Neuron (in vitro differentiated cells): ENCODE data around the gene PGAP3.

ENCODE experiments used
- H2AFZ ChIP-seq: one replicate; pipeline ENCODE4 v1.6.1; 2013; ENCODE audit warnings: low read depth, mild to moderate bottlenecking, inconsistent platforms, low read length, moderate library complexity
- H3K27me3 ChIP-seq: one replicate; pipeline ENCODE4 v1.6.1; 2013; ENCODE audit warnings: low read length; ENCODE audit not compliant: insufficient read depth
- H3K36me3 ChIP-seq: one replicate; pipeline ENCODE4 v1.6.1; 2013; ENCODE audit warnings: low read length; ENCODE audit not compliant: insufficient read depth
- H3K4me1 ChIP-seq: one replicate; pipeline ENCODE4 v1.6.1; 2013; ENCODE audit warnings: low read length; ENCODE audit not compliant: insufficient read depth
- H3K4me3 ChIP-seq: 2 replicates; pipeline ENCODE4 v1.5.1; 2013; ENCODE audit warnings: mild to moderate bottlenecking, low read length, moderate library complexity
- H3K9me3 ChIP-seq: one replicate; pipeline ENCODE4 v1.6.1; 2013; ENCODE audit warnings: low read length

Gene PGAP3

GRCh38 chr17:39635614-39636176, 52.2 kb downstream of the PGAP3 start:
- no peaks in the 10 kb centered on the region for H3K9me3 ChIP-seq
- no peak overlapping the region for H3K4me3 ChIP-seq
- H3K4me1 ChIP-seq, result peaks cover 36% of the 10 kb centered on the region
- no peaks in the 10 kb centered on the region for H3K36me3 ChIP-seq
- H3K27me3 ChIP-seq, result peaks cover 15% of the 10 kb centered on the region
- H2AFZ ChIP-seq, result no peak overlapping the region

DNA sequence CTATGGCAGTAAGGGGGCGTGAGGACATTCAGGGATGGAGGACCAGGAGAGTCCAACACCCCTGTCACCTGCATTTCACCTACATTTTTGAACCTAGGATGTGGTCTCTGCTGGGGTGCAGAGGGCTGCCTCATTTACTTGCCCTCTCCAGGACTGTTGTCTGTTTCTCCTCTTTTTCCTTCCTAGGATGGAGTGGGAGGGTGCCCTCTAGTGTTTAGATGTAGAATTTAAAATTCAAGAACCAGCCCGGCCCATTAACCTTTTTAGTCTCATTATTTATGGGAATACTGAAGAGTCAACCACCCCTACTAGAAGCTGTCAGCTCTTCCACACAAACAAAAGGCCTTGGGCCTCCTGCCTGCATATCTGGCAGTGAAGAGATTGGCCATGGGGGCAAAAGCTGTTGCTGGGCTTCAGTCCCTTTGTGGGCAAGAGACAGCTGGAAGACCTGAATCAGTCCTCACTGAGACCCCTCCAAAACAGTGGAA, 53.4 kb downstream of the PGAP3 start:
- peaks cover 24% of the 10 kb centered on the region for H3K4me1 ChIP-seq
- no peak overlapping the region for H3K4me3 ChIP-seq
- no peak overlapping the region for H2AFZ ChIP-seq
- no peaks in the 10 kb centered on the region for H3K9me3 ChIP-seq
- no peaks in the 10 kb centered on the region for H3K36me3 ChIP-seq
- H3K27me3 ChIP-seq, result peaks cover 25% of the 10 kb centered on the region

DNA sequence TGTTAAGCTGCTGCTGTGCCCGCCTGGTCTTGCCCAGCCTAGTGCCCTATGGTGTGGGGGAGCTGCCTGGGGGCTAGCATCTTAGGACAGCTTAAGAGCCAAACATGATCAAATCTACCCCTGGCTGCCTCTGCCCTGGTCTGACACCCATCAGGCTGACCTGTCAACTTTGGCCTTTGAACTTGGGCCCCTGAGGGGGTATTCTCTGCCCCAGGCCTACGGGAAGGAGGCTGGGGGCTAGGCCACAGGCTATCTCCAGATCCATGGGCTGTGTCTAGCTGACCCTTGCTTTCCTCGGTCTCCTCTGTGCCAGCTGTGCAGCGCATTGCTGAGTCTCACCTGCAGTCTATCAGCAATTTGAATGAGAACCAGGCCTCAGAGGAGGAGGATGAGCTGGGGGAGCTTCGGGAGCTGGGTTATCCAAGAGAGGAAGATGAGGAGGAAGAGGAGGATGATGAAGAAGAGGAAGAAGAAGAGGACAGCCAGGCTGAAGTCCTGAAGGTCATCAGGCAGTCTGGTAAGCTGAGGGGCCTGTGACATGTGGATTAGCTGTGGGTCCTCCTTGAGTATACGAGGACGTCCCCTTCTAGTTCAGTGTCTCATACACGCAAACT, 54.2 kb downstream of the PGAP3 start:
- peaks cover 18% of the 10 kb centered on the region for H3K4me1 ChIP-seq
- H3K4me3 ChIP-seq, result no peak overlapping the region
- no peaks in the 10 kb centered on the region for H3K36me3 ChIP-seq

DNA sequence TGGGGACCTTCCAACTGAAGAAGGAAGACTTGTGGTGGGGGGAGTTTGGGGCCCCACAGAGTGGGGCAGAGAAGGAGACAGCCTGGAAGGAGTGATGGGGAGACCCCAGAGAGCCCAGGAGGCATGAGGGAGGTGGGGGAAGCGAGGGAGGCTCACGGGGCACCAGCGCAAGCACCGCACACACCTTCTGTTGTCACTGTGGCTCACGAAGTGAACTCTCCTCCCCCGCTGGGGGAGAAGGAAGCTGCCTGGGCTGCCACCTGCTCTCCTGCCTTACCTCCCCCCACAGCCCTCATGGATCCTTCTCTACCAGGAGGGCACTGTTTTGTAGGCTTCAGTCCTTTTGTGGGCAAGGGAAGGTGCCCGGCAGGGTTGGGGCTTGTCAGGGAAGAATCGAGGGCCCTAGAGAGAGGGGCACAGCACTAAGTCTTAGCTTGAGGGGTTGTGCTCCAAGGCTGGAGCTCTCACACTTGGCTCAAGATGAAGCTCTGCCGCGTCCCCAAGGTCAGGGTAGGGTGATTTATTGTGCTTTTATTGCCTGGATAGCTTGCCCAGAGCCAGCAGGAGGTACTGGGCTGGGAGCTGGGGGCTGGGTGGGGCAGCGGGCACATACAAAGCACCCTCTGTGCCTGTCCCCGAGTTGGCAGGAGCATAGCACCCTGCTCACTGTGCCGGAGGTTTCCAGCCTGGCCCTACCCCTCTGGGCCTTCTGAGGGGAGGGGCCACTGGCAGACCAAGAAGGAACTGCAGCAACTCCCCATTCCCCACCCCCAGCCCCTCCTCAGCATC, 55.5 kb downstream of the PGAP3 start:
- H3K36me3 ChIP-seq, result no peaks in the 10 kb centered on the region
- no peak overlapping the region for H2AFZ ChIP-seq
- peaks cover 45% of the 10 kb centered on the region for H3K27me3 ChIP-seq
- peaks cover 9% of the 10 kb centered on the region for H3K4me1 ChIP-seq
- H3K4me3 ChIP-seq, result no peak overlapping the region
- no peaks in the 10 kb centered on the region for H3K9me3 ChIP-seq

More for the DNA sequence above, 54.2 kb downstream of the PGAP3 start:
- no peak overlapping the region for H2AFZ ChIP-seq
- no peaks in the 10 kb centered on the region for H3K9me3 ChIP-seq
- peaks cover 33% of the 10 kb centered on the region for H3K27me3 ChIP-seq

GRCh38 chr17:39631403-39631802, 56.5 kb downstream of the PGAP3 start:
- H2AFZ ChIP-seq, result no peak overlapping the region
- no peaks in the 10 kb centered on the region for H3K9me3 ChIP-seq
- peaks cover 51% of the 10 kb centered on the region for H3K27me3 ChIP-seq
- H3K4me1 ChIP-seq, result peaks cover 14% of the 10 kb centered on the region
- H3K4me3 ChIP-seq, result no peak overlapping the region
- no peaks in the 10 kb centered on the region for H3K36me3 ChIP-seq

DNA sequence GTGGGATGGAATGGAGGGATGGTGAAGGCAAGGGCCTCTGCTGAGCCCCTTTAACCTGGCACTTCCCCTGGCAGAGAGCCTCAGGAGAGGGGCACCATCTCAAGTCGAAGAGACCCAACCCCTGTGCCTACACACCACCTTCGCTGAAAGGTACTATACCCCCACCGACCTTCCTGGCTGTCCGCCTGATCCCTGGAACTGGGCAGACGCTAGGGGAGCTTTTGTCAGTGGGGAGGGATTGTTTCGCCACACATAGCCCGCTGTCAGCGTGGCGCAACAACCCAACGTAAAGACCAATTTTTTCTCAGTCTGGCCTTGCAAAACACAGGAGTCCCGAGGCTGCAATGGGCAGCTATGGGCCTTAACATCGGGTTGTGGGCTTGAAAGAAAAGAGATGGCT, 58.0 kb downstream of the PGAP3 start:
- Histone ChIP-seq H3K9me3 (no peaks in the 10 kb centered on the region), H3K36me3 (no peaks in the 10 kb centered on the region), H3K4me3 (no peak overlapping the region), H3K27me3 (peaks cover 66% of the 10 kb centered on the region), H2AFZ (no peak overlapping the region), H3K4me1 (peaks cover 14% of the 10 kb centered on the region)

DNA sequence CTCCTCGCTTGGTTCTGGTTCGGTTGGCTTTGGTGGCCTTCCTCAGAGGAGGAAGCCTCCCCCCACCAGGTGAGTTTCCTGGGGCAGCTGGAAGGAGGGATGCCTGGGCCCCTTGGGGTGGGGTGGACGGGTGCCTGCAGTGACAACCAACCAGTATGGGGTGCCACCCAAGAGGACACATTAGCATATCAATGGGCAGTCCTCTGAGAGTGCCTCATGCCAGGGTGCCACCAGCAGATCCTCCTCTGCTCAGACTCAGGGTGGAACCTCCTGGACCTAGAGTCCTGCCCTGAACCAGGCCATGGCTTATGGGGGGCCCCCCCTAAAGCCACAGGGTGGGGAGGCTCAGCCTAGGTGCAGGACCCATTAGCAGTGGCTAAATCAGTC, 58.4 kb downstream of the PGAP3 start:
- Histone ChIP-seq H3K27me3 (peaks cover 70% of the 10 kb centered on the region), H3K4me1 (peaks cover 14% of the 10 kb centered on the region), H3K4me3 (no peak overlapping the region), H2AFZ (no peak overlapping the region), H3K36me3 (no peaks in the 10 kb centered on the region), H3K9me3 (no peaks in the 10 kb centered on the region)

DNA sequence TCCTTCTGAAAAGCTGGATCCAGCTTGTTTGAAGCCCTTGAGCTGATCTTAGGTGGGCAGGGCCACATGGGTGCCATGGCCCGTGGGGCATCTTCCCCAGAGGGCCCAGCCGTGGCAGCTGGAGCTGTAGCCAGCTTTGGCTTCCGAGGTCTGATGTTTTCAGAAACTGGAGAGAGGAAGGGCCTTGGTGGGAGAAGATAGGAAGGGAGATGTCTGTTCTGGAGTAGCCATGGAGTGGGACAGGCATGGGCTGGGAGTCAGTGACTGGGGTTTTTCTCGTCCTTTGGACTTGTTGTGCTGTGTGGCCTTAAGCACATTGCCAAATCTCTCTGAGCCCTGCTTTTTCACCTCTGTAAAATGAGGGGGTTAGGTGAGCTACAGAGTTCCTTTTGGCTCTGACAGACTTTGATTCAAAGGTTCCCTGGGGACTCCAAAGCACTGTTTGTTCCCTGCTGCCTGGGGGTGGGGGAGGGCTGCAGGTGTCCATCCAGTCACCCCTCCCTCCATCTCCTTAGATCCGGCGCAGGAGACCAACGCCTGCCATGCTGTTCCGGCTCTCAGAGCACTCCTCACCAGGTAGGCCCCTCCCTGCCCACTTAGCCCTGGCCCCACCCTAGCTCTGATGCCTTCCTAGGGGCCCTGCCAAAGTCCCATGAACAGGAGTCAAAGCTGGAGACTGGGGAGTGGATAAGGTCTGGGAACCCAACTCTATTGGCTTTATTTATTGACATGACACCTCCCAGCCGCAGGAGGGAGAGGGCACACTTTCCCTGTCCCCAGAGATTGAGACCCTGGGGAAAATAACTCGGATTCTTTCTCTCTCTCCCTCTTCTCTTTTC, 59.0 kb downstream of the PGAP3 start:
- Histone ChIP-seq H3K27me3 (peaks cover 74% of the 10 kb centered on the region), H3K4me1 (peaks cover 14% of the 10 kb centered on the region), H3K9me3 (no peaks in the 10 kb centered on the region)

GRCh38 chr17:39627712-39628516, 59.9 kb downstream of the PGAP3 start:
- Histone ChIP-seq H3K4me3 (no peak overlapping the region), H3K36me3 (no peaks in the 10 kb centered on the region), H3K27me3 (peaks cover 74% of the 10 kb centered on the region), H3K9me3 (no peaks in the 10 kb centered on the region), H2AFZ (no peak overlapping the region), H3K4me1 (peaks cover 14% of the 10 kb centered on the region)

More for the DNA sequence above, 59.0 kb downstream of the PGAP3 start:
- Histone ChIP-seq H2AFZ (no peak overlapping the region), H3K4me3 (no peak overlapping the region), H3K36me3 (no peaks in the 10 kb centered on the region)

DNA sequence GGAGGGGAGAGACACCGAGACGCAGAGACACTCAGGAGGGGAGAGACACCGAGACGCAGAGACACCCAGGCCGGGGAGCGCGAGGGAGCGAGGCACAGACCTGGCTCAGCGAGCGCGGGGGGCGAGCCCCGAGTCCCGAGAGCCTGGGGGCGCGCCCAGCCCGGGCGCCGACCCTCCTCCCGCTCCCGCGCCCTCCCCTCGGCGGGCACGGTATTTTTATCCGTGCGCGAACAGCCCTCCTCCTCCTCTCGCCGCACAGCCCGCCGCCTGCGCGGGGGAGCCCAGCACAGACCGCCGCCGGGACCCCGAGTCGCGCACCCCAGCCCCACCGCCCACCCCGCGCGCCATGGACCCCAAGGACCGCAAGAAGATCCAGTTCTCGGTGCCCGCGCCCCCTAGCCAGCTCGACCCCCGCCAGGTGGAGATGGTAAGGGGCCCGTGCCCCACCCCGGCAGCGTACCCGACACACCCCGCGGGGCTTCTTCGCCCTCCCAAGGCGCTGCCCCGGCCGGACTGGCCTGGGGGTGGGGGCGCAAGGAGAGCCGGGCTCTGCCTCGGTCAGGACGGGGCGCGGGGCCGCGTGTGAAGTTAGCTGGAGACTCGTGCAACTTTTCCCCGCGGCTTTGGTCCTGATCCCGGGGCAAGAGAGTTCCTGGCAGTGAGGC, 60.7 kb downstream of the PGAP3 start:
- Histone ChIP-seq H3K4me1 (peaks cover 16% of the 10 kb centered on the region), H3K36me3 (no peaks in the 10 kb centered on the region), H3K4me3 (peak overlapping the region; percentile 31), H2AFZ (peak overlapping the region; percentile 35), H3K27me3 (peaks cover 72% of the 10 kb centered on the region), H3K9me3 (no peaks in the 10 kb centered on the region)

DNA sequence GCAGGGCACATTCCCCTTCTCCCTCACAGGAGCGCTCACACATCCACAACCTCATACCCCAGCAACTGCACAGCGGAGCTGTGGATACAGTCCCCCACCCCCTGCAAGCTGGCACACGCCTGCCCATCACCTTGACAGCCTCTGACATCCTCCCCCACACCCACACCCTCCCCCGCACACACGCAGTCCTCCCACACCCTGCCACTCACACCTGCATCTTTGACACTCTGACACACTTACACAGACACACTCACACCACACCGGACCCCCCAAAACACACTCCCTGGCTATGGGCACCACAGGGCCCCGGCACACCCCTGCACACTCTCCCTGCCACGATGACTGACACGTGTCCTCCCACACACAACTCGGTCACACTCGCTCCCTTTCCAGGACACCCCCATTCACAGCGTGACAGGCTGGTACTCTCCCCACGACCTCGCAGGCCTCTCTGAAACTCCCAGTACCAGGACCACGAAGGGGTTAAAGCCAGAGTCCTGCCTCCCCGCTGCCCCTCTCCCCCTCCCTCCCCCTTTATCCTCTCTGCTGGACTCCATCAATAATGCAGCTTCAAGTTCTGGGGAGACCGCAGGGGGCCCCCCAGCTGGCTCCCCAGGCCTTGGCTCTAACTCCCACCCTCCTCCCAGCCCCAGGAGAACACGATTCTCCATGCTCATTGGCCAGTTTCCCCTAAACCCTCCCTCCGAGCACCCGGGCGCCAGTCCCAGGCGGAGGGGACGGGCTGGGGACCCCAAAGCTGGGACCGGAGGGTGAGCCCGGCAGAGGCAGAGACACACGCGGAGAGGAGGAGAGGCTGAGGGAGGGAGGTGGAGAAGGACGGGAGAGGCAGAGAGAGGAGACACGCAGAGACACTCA, 61.4 kb downstream of the PGAP3 start, which contains the start of gene PPP1R1B:
Gene PPP1R1B (plus strand): TSS at position 782 of the 876 bp plus-strand sequence. CDS start 441 bp downstream, outside the sequence.
- Histone ChIP-seq H3K27me3 (peaks cover 66% of the 10 kb centered on the region), H3K36me3 (no peaks in the 10 kb centered on the region), H2AFZ (peak within 1 kb of the TSS; percentile 35), H3K9me3 (no peaks in the 10 kb centered on the region), H3K4me3 (peak within 1 kb of the TSS; percentile 31), H3K4me1 (peaks cover 18% of the 10 kb centered on the region)
